NCI-H2107 (cell line): Measurements from ENCODE around the gene RAB3C.

Experiments
- DNase-seq: peaks from one replicate; lab custom pipeline; 2025; lab: John Stamatoyannopoulos, UW

RAB3C gene

GRCh38 chr5:58731641-58732040, 148.8 kb downstream of the RAB3C start:
- no peak for DNase-seq

- DNase-seq, result no peak
These were observed 152.8 kb downstream of the RAB3C start for GRCh38 chr5:58735637-58736036.

GRCh38 chr5:58736214-58736613, 153.3 kb downstream of the RAB3C start:
- no peak for DNase-seq

GRCh38 chr5:58737671-58738070, 154.8 kb downstream of the RAB3C start:
- no peak for DNase-seq

- DNase-seq, result no peak
These were observed 155.5 kb downstream of the RAB3C start for GRCh38 chr5:58738336-58738735.

GRCh38 chr5:58739051-58739450, 156.2 kb downstream of the RAB3C start:
- no peak for DNase-seq

- no peak for DNase-seq
These were observed 158.1 kb downstream of the RAB3C start for GRCh38 chr5:58740956-58741355.

- no peak for DNase-seq
These were observed 162.5 kb downstream of the RAB3C start for GRCh38 chr5:58745350-58745749.

- DNase-seq, result no peak
These were observed 163.4 kb downstream of the RAB3C start for GRCh38 chr5:58746321-58746720.

- DNase-seq, result no peak
These were observed 167.2 kb downstream of the RAB3C start for GRCh38 chr5:58750036-58750435.

- DNase-seq, result no peak
These were observed 168.5 kb downstream of the RAB3C start for GRCh38 chr5:58751222-58751837.

GRCh38 chr5:58752104-58752503, 169.2 kb downstream of the RAB3C start:
- no peak for DNase-seq

GRCh38 chr5:58753446-58753845, 170.6 kb downstream of the RAB3C start:
- no peak for DNase-seq

- no peak for DNase-seq
These were observed 171.4 kb downstream of the RAB3C start for GRCh38 chr5:58754250-58754649.

- DNase-seq, result no peak
These were observed 172.5 kb downstream of the RAB3C start for GRCh38 chr5:58755397-58755796.

GRCh38 chr5:58759745-58760144, 176.9 kb downstream of the RAB3C start:
- no peak for DNase-seq

GRCh38 chr5:58760222-58760621, 177.3 kb downstream of the RAB3C start:
- DNase-seq, result no peak

GRCh38 chr5:58761407-58761806, 178.5 kb downstream of the RAB3C start:
- no peak for DNase-seq

GRCh38 chr5:58763390-58763789, 180.5 kb downstream of the RAB3C start:
- DNase-seq, result no peak

GRCh38 chr5:58764199-58764598, 181.3 kb downstream of the RAB3C start:
- DNase-seq, result no peak

GRCh38 chr5:58765058-58765457, 182.2 kb downstream of the RAB3C start:
- no peak for DNase-seq

- no peak for DNase-seq
These were observed 184.2 kb downstream of the RAB3C start for GRCh38 chr5:58767104-58767503.

- DNase-seq, result no peak
These were observed 187.3 kb downstream of the RAB3C start for GRCh38 chr5:58770136-58770535.

- no peak for DNase-seq
These were observed 188.9 kb downstream of the RAB3C start for GRCh38 chr5:58771796-58772195.
